K562 (cell line): ENCODE data around the gene TMPRSS6. TPM values are rescaled to one million over a fixed set of nuclear protein-coding genes. Genes with fewer than 3 reads are reported as not detected.

Experiments
- ATAC-seq: fragments of 200-7000 bp; cut with Tn5 transposase; 3 replicates; pipeline ENCODE4 v1.9.1; 2020; ENCODE audit warnings: moderate library complexity
- BruUV-seq: library from RNA; stranded (reverse); fragments of 400-500 nt; replicated peaks from 2 replicates; lab custom pipeline; 2021; lab: Mats Ljungman, UMichigan
- CTCF ChIA-PET: fragments of 300-600 bp; formaldehyde crosslinking; extraction: SDS; loops from one replicate; lab custom pipeline; 2021; ENCODE audit warnings: low intra/inter-chr PET ratio; lab: Yijun Ruan, JAX
- POLR2A ChIA-PET: fragments of 300-600, 350-650 bp; sonication (Branson Sonifier 250); formaldehyde crosslinking; extraction: SDS; loops from one replicate; lab custom pipeline; 2021; ENCODE audit warnings: antibody characterized with exemption, inconsistent platforms; lab: Yijun Ruan, JAX
- DNase-seq, 4 experiments: peaks; one replicate each; pipeline versions ENCODE4 v3.0.0 to v3.0.0-alpha.2; 2011 to 2018; ENCODE audit warnings: low spot score in 3 of 4, mixed read lengths in 3 of 4; ENCODE audit errors: extremely low read depth in 1 of 4
- FAIRE-seq: peaks from 2 replicates; lab custom pipeline; 2011; peaks lifted over from hg19 to GRCh38; lab: Jason Lieb, UNC
- H2AFZ ChIP-seq: 2 replicates; pipeline ENCODE4 v1.6.0; 2011; ENCODE audit warnings: low read depth, low read length, control low read depth, inconsistent platforms
- H3K27ac ChIP-seq: fragments of 200-600 bp; 3 replicates; pipeline ENCODE4 v1.8.0; 2011; ENCODE audit warnings: low read depth, mild to moderate bottlenecking, control low read depth, inconsistent platforms, low read length, moderate library complexity, mixed read lengths; ENCODE audit errors: extremely low read depth
- H3K27me3 ChIP-seq, 2 experiments: fragments of 300-600 bp in 1 of 2; 2 replicates in 1 of 2; 3 replicates in 1 of 2; pipeline versions ENCODE4 v1.6.0 to v1.8.0; 2011; ENCODE audit warnings: inconsistent platforms in 2 of 2, low read length in 2 of 2, mild to moderate bottlenecking in 1 of 2, mixed read lengths in 1 of 2, moderate library complexity in 1 of 2; ENCODE audit not compliant: control insufficient read depth in 2 of 2, insufficient read depth in 2 of 2
- H3K36me3 ChIP-seq: fragments of 300-600 bp; 3 replicates; pipeline ENCODE4 v1.8.0; 2011; ENCODE audit warnings: mild to moderate bottlenecking, low read length, inconsistent platforms; ENCODE audit not compliant: control insufficient read depth, insufficient read depth
- H3K4me1 ChIP-seq, 2 experiments: fragments of 200-600 bp in 1 of 2; replicated peaks in 1 of 2; 2 replicates in 1 of 2; 3 replicates in 1 of 2; pipeline versions ENCODE4 v1.5.1 to v1.8.0; 2011; ENCODE audit warnings: inconsistent platforms in 2 of 2, low read length in 2 of 2, mild to moderate bottlenecking in 1 of 2, mixed read lengths in 1 of 2, moderate library complexity in 1 of 2; ENCODE audit not compliant: control insufficient read depth in 2 of 2, insufficient read depth in 2 of 2
- H3K4me2 ChIP-seq: 2 replicates; pipeline ENCODE4 v1.6.1; 2011; ENCODE audit warnings: low read length, control low read depth, inconsistent platforms, mixed read lengths; ENCODE audit not compliant: insufficient read depth
- H3K4me3 ChIP-seq: fragments of 200-600 bp; sonication (generic), shearing (Covaris generic); 2 replicates; pipeline ENCODE4 v1.5.1; 2016; ENCODE audit warnings: control low read depth, inconsistent platforms
- H3K79me2 ChIP-seq: fragments of 200-600 bp; 3 replicates; pipeline ENCODE4 v1.8.0; 2011; ENCODE audit warnings: low read length, inconsistent platforms; ENCODE audit not compliant: control insufficient read depth, insufficient read depth
- H3K9ac ChIP-seq, 2 experiments: 2 replicates each; pipeline versions ENCODE4 v1.6.0 to v1.6.1; 2011; ENCODE audit warnings: low read depth in 2 of 2, low read length in 2 of 2, control low read depth in 1 of 2, inconsistent platforms in 1 of 2, mild to moderate bottlenecking in 1 of 2, mixed read lengths in 1 of 2; ENCODE audit not compliant: insufficient read depth in 1 of 2
- H3K9me1 ChIP-seq: one replicate; pipeline ENCODE4 v1.6.0; 2011; ENCODE audit warnings: inconsistent platforms, mild to moderate bottlenecking, low read length, moderate library complexity; ENCODE audit not compliant: control insufficient read depth, insufficient read depth
- H3K9me3 ChIP-seq: replicated peaks from 2 replicates; pipeline ENCODE4 v1.5.1; 2011; ENCODE audit warnings: low read depth, low read length, inconsistent platforms; ENCODE audit not compliant: control insufficient read depth, insufficient read depth
- H4K20me1 ChIP-seq: replicated peaks from 2 replicates; pipeline ENCODE4 v1.6.1; 2011; ENCODE audit warnings: low read length, inconsistent platforms, mixed read lengths; ENCODE audit not compliant: control insufficient read depth, insufficient read depth
- IRF2 ChIP-seq: sonication (generic); formaldehyde crosslinking; IDR thresholded peaks from 2 replicates; pipeline ENCODE4 v1.8.1; 2022; ENCODE audit warnings: mild to moderate bottlenecking, missing genetic modification reagents
- ZFP36 ChIP-seq: fragments of 150-350 bp; IDR thresholded peaks from 2 replicates; pipeline ENCODE4 v1.6.1; 2018; ENCODE audit warnings: low read length, low read depth; ENCODE audit not compliant: partially characterized antibody
- WGBS: fragments of 100-300 bp; shearing (Covaris generic); methylation state at CpG from one replicate; pipeline ENCODE4 v1.1.6; 2016; ENCODE audit warnings: low coverage, mixed read lengths; ENCODE audit not compliant: insufficient coverage; ENCODE audit errors: missing lambda C conversion rate; 5-methylcytosine and 5-hydroxymethylcytosine counted together
- in situ Hi-C: fragments of 300-500 bp; cut with MboI; formaldehyde crosslinking; loops from 4 replicates; pipeline ENCODE4 v1.15.0; 2018; ENCODE audit warnings: inconsistent platforms, mixed read lengths
- intact Hi-C: fragments of 100-400 bp; cut with micrococcal nuclease; formaldehyde crosslinking; loops from 2 replicates; pipeline ENCODE4 v1.14.2; 2022
- polyA plus RNA-seq, 8 experiments: library from polyadenylated mRNA; depleted of rRNA in 4 of 8; stranded (reverse) in 5 of 8; unstranded in 3 of 8; fragments of >200 nt; fragmentation: Nextera tagmentation in 2 of 8; fragmentation: Illumina TruSeq in 1 of 8; extraction: Ambion mirVana in 2 of 8; extraction: Trizol in 1 of 8; gene quantifications; 2 replicates each; pipeline versions ENCODE4 v1.2.1 to v1.2.3, GENCODE V29; 2011 to 2014; ENCODE audit warnings: inconsistent platforms in 1 of 8, missing spikeins in 1 of 8
- total RNA-seq, 7 experiments: library from RNA; depleted of rRNA in 6 of 7; stranded (reverse); fragments of >200 nt in 6 of 7; fragmentation: Illumina TruSeq in 2 of 7; extraction: Trizol in 2 of 7; gene quantifications; 2 replicates each; pipeline versions ENCODE4 v1.2.1 to v1.2.3, GENCODE V29; 2011 to 2021; ENCODE audit warnings: low replicate concordance in 1 of 7
- TF ChIP-seq, protein P1 (sequence below): fragments of 450-650 bp; formaldehyde crosslinking; IDR thresholded peaks from 2 replicates; pipeline ENCODE4 v1.4.0; 2022; ENCODE audit warnings: missing genetic modification characterization

The TMPRSS6 gene
- total and polyA plus RNA-seq, 9 of the 15 experiments (the other 6 are each of a cell fraction or from before 2014, with no cell fraction given) = 0.03 TPM; not detected in 8

GRCh38 chr22:37061611-37062375 is 47.7 kb downstream of the TMPRSS6 start:
- H3K9ac ChIP-seq = no peak overlapping the region
- no peak overlapping the region for H2AFZ ChIP-seq
- DNase-seq (no peak), FAIRE-seq (no peak), ATAC-seq (no peak)
- ChIA-PET CTCF (no interaction called here), POLR2A (no interaction called here)
- no peaks in the 10 kb centered on the region; the same call in 1 of the 2 replicates for H4K20me1 ChIP-seq
- WGBS = 7% methylated on average over 8 of the region's 10 CpGs
- H3K4me3 ChIP-seq = no peak overlapping the region
- intact Hi-C loops (no loop called here), in situ Hi-C loops (no loop called here)
- H3K27ac ChIP-seq = no peak overlapping the region
- no peaks in the 10 kb centered on the region; a peak in 1 of 5 replicates for H3K4me1 ChIP-seq
- BruUV-seq = no TSS peak
- H3K4me2 ChIP-seq = no peak overlapping the region
- no peaks in the 10 kb centered on the region for H3K79me2 ChIP-seq
- TF ChIP-seq, protein P1, sequence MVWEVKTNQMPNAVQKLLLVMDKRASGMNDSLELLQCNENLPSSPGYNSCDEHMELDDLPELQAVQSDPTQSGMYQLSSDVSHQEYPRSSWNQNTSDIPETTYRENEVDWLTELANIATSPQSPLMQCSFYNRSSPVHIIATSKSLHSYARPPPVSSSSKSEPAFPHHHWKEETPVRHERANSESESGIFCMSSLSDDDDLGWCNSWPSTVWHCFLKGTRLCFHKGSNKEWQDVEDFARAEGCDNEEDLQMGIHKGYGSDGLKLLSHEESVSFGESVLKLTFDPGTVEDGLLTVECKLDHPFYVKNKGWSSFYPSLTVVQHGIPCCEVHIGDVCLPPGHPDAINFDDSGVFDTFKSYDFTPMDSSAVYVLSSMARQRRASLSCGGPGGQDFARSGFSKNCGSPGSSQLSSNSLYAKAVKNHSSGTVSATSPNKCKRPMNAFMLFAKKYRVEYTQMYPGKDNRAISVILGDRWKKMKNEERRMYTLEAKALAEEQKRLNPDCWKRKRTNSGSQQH (CRISPR knock-in tag) = no peak
- TF ChIP-seq ZFP36 (peak; percentile 32), IRF2 (CRISPR knock-in tag) (no peak)
- H3K9me3 ChIP-seq = no peaks in the 10 kb centered on the region
- H3K27me3 ChIP-seq = peaks cover 4 to 74% of the 10 kb centered on the region in 2 experiments; a peak in 2 of 5 replicates
- no peaks in the 10 kb centered on the region for H3K36me3 ChIP-seq
- no peaks in the 10 kb centered on the region for H3K9me1 ChIP-seq
